ENCODE measurements around the gene CEBPZOS.

Gene CEBPZOS

GRCh38 chr2:37196320-37197195 is at the start of gene CEBPZOS:
CEBPZOS (plus strand) TSS chr2:37196496; CDS start chr2:37199705, 3,209 bp downstream.
- DNase-seq (ENCODE audit: low read depth in 2 of 3, low spot score in 1 of 3), result peak; percentile 84 to 90 (median 84)

- no peak for DNase-seq (ENCODE audit: low read depth in 2 of 3, low spot score in 1 of 3)
Measured at GRCh38 chr2:37148325-37148724, 48.0 kb upstream of the CEBPZOS start.

- no peak for DNase-seq (ENCODE audit: low read depth in 2 of 3, low spot score in 1 of 3)
Measured at GRCh38 chr2:37149626-37150322, 46.5 kb upstream of the CEBPZOS start.

- DNase-seq (ENCODE audit: low read depth in 2 of 3, low spot score in 1 of 3), result no peak
Measured at GRCh38 chr2:37153224-37153623, 43.1 kb upstream of the CEBPZOS start.

- no peak for DNase-seq (ENCODE audit: low read depth in 2 of 3, low spot score in 1 of 3)
Measured at GRCh38 chr2:37154785-37155184, 41.5 kb upstream of the CEBPZOS start.

- DNase-seq (ENCODE audit: low read depth in 2 of 3, low spot score in 1 of 3), result peak in 2 of 3 donors; percentile 23 to 33
Measured at GRCh38 chr2:37156071-37156856, 40.0 kb upstream of the CEBPZOS start.

GRCh38 chr2:37156857-37157714 is 39.2 kb upstream of the CEBPZOS start, which contains the start of gene EIF2AK2:
EIF2AK2 (minus strand) TSS chr2:37156980; CDS start chr2:37147806, 9,174 bp downstream.
- peak; percentile 64 to 76 (median 67) for DNase-seq (ENCODE audit: low read depth in 2 of 3, low spot score in 1 of 3)

GRCh38 chr2:37164757-37165156 is 31.5 kb upstream of the CEBPZOS start:
- no peak for DNase-seq (ENCODE audit: low read depth in 2 of 3, low spot score in 1 of 3)

GRCh38 chr2:37167636-37168180 is 28.6 kb upstream of the CEBPZOS start:
- DNase-seq (ENCODE audit: low read depth in 2 of 3, low spot score in 1 of 3), result no peak

GRCh38 chr2:37168217-37168981 is 27.9 kb upstream of the CEBPZOS start:
- DNase-seq (ENCODE audit: low read depth in 2 of 3, low spot score in 1 of 3), result peak in 1 of 3 donors; percentile 41

- DNase-seq (ENCODE audit: low read depth in 2 of 3, low spot score in 1 of 3), result no peak
Measured at GRCh38 chr2:37171624-37171950, 24.7 kb upstream of the CEBPZOS start.

GRCh38 chr2:37173741-37174140 is 22.6 kb upstream of the CEBPZOS start:
- no peak for DNase-seq (ENCODE audit: low read depth in 2 of 3, low spot score in 1 of 3)

GRCh38 chr2:37180006-37180639 is 16.2 kb upstream of the CEBPZOS start:
- DNase-seq (ENCODE audit: low read depth in 2 of 3, low spot score in 1 of 3), result no peak

GRCh38 chr2:37180640-37181039 is 15.7 kb upstream of the CEBPZOS start:
- DNase-seq (ENCODE audit: low read depth in 2 of 3, low spot score in 1 of 3), result no peak

GRCh38 chr2:37181726-37182684 is 14.3 kb upstream of the CEBPZOS start:
- DNase-seq (ENCODE audit: low read depth in 2 of 3, low spot score in 1 of 3), result no peak

- no peak for DNase-seq (ENCODE audit: low read depth in 2 of 3, low spot score in 1 of 3)
Measured at GRCh38 chr2:37188570-37188969, 7.7 kb upstream of the CEBPZOS start, which contains the start of gene SULT6B1. SULT6B1 (minus strand) TSS chr2:37188670; CDS start chr2:37188640, 30 bp downstream.

GRCh38 chr2:37189452-37190153 is 6.7 kb upstream of the CEBPZOS start:
- no peak for DNase-seq (ENCODE audit: low read depth in 2 of 3, low spot score in 1 of 3)
